B cell (primary cell): ENCODE results near the gene ANKRD11. TPM values are rescaled to one million over a fixed set of nuclear protein-coding genes. Genes with fewer than 3 reads are reported as not detected.

Experiments used
- ATAC-seq: fragments of 200-7000 bp; cut with Tn5 transposase; one replicate; pipeline ENCODE4 v1.10.0; 2021; ENCODE audit warnings: low read depth, mild to moderate bottlenecking, moderate number of reproducible peaks, moderate library complexity
- CTCF ChIA-PET: fragments of 350-600 bp; sonication (Branson Sonifier 250); formaldehyde crosslinking; loops from one replicate; lab custom pipeline; 2021; ENCODE audit warnings: antibody characterized with exemption, inconsistent platforms; lab: Charles Lee
- POLR2A ChIA-PET: fragments of 350-600 bp; sonication (Branson Sonifier 250); formaldehyde crosslinking; loops from one replicate; lab custom pipeline; 2021; ENCODE audit warnings: antibody characterized with exemption; lab: Charles Lee
- DNase-seq: peaks from one replicate; pipeline ENCODE4 v3.0.0; 2013
- H2AFZ ChIP-seq: 2 replicates; pipeline ENCODE4 v1.6.1; 2012; ENCODE audit warnings: mild to moderate bottlenecking, low read depth, low read length; ENCODE audit not compliant: insufficient read depth, poor library complexity, severe bottlenecking
- H3K27ac ChIP-seq, 2 donors: 1 replicate in 1 of 2; 2 replicates in 1 of 2; pipeline ENCODE4 v1.5.1; 2012 to 2013; ENCODE audit warnings: low read length in 2 of 2, mild to moderate bottlenecking in 2 of 2, moderate library complexity in 1 of 2
- H3K27me3 ChIP-seq, 4 experiments: fragments of 200-600 bp in 1 of 4; sonication (generic) in 1 of 4; replicated peaks in 1 of 4; 1 replicate in 2 of 4; 2 replicates in 2 of 4; pipeline versions ENCODE4 v1.6.1 to v1.7.0; 2013 to 2016; ENCODE audit warnings: low read length in 3 of 4, mild to moderate bottlenecking in 2 of 4, mixed read lengths in 1 of 4, moderate library complexity in 1 of 4; ENCODE audit not compliant: insufficient read depth in 4 of 4, control insufficient read depth in 3 of 4; ENCODE audit errors: control extremely low read depth in 1 of 4
- H3K36me3 ChIP-seq, 2 experiments: replicated peaks in 1 of 2; 1 replicate in 1 of 2; 2 replicates in 1 of 2; pipeline versions ENCODE4 v1.6.1 to v1.7.1; 2013; ENCODE audit warnings: low read length in 1 of 2; ENCODE audit not compliant: insufficient read depth in 2 of 2, control insufficient read depth in 1 of 2; ENCODE audit errors: control extremely low read depth in 1 of 2, extremely low read depth in 1 of 2
- H3K4me1 ChIP-seq, 2 donors: fragments of 200-600 bp in 1 of 2; sonication (generic) in 1 of 2; 1 replicate in 1 of 2; 2 replicates in 1 of 2; pipeline versions ENCODE4 v1.5.1 to v1.6.1; 2013 to 2017; ENCODE audit warnings: low read length in 2 of 2; ENCODE audit not compliant: control insufficient read depth in 2 of 2, insufficient read depth in 2 of 2
- H3K4me2 ChIP-seq: replicated peaks from 2 replicates; pipeline ENCODE3; 2012; ENCODE audit warnings: mild to moderate bottlenecking, low read depth, low read length; ENCODE audit not compliant: poor library complexity, severe bottlenecking
- H3K4me3 ChIP-seq, 5 experiments: fragments of 200-600 bp in 1 of 5; sonication (generic) in 1 of 5; 1 replicate in 3 of 5; 2 replicates in 2 of 5; pipeline versions ENCODE4 v1.5.1 to v1.7.0; 2011 to 2016; ENCODE audit warnings: low read length in 4 of 5, mild to moderate bottlenecking in 4 of 5, low read depth in 2 of 5, control low read depth in 1 of 5, moderate library complexity in 1 of 5; ENCODE audit not compliant: insufficient read depth in 1 of 5; ENCODE audit errors: control extremely low read depth in 1 of 5, extremely low read depth in 1 of 5
- H3K79me2 ChIP-seq: fragments of 200-600 bp; sonication (generic); one replicate; pipeline ENCODE4 v1.6.0; 2016; ENCODE audit warnings: low read length; ENCODE audit not compliant: control insufficient read depth, insufficient read depth
- H3K9ac ChIP-seq: fragments of 200-600 bp; sonication (generic); 2 replicates; pipeline ENCODE4 v1.6.1; 2017; ENCODE audit warnings: mild to moderate bottlenecking, low read length, moderate library complexity
- H3K9me3 ChIP-seq, 3 donors: one replicate each; pipeline versions ENCODE4 v1.6.1 to v1.7.1; 2013; ENCODE audit warnings: low read length in 2 of 3; ENCODE audit not compliant: control insufficient read depth in 2 of 3, insufficient read depth in 1 of 3; ENCODE audit errors: control extremely low read depth in 1 of 3
- H4K20me1 ChIP-seq: 2 replicates; pipeline ENCODE4 v1.6.0; 2012; ENCODE audit warnings: mild to moderate bottlenecking, low read length; ENCODE audit not compliant: insufficient read depth, control insufficient read depth, poor library complexity, severe bottlenecking
- H3K27ac Mint-ChIP-seq: one replicate; pipeline ENCODE4 v1.8.0; 2021; ENCODE audit warnings: mixed read lengths
- H3K27me3 Mint-ChIP-seq: one replicate; pipeline ENCODE4 v1.8.0; 2021; ENCODE audit warnings: mixed read lengths
- H3K4me1 Mint-ChIP-seq: one replicate; pipeline ENCODE4 v1.8.0; 2021; ENCODE audit warnings: mixed read lengths
- H3K4me3 Mint-ChIP-seq: one replicate; pipeline ENCODE4 v1.8.0; 2021; ENCODE audit warnings: mixed read lengths
- H3K9me3 Mint-ChIP-seq: one replicate; pipeline ENCODE4 v1.8.0; 2022; ENCODE audit warnings: mixed read lengths; ENCODE audit not compliant: insufficient read depth
- CTCF ChIP-seq: fragments of 200-600 bp; IDR thresholded peaks from one replicate; pipeline ENCODE4 v1.8.0; 2022; ENCODE audit warnings: antibody characterized with exemption, mild to moderate bottlenecking
- EZH2 ChIP-seq: IDR thresholded peaks from 2 replicates; pipeline ENCODE4 v1.6.1; 2012; ENCODE audit warnings: borderline replicate concordance, low read depth, mild to moderate bottlenecking, moderate library complexity, low read length; ENCODE audit not compliant: insufficient read depth, poor library complexity, severe bottlenecking
- WGBS: methylation state at CpG from one replicate; pipeline ENCODE4 v1.1.5; 2013; ENCODE audit warnings: missing lambda C conversion rate; ENCODE audit not compliant: insufficient coverage; 5-methylcytosine and 5-hydroxymethylcytosine counted together
- intact Hi-C: fragments of 100-400 bp; cut with micrococcal nuclease; formaldehyde crosslinking; loops from one replicate; pipeline ENCODE4 v1.10.0; 2022
- polyA plus RNA-seq: library from polyadenylated mRNA; depleted of rRNA; stranded (reverse); fragments of >200 nt; gene quantifications from 2 replicates; pipeline ENCODE4 v1.2.3, GENCODE V29; 2012
- total RNA-seq, 2 donors: library from RNA; stranded (reverse); fragments of 120-200 nt in 1 of 2; gene quantifications; 1 replicate in 1 of 2; 2 replicates in 1 of 2; pipeline versions ENCODE4 v1.2.3 to v1.2.4, GENCODE V29; 2013 to 2022

Gene ANKRD11
- total and polyA plus RNA-seq, 2 donors (not counting 1 experiment from before 2014, with no cell fraction given) = 67.9 to 314 TPM

GRCh38 chr16:89393738-89394406 is 96.5 kb downstream of the ANKRD11 start:
- Histone ChIP-seq H3K27me3 (no peaks in the 10 kb centered on the region), H3K4me3 (no peak overlapping the region), H3K4me1 (peaks cover 7 to 16% of the 10 kb centered on the region in 2 donors), H2AFZ (no peak overlapping the region), H3K9ac (no peak overlapping the region), H3K79me2 (peaks cover 94% of the 10 kb centered on the region), H3K9me3 (no peaks in the 10 kb centered on the region), H3K27ac (no peak overlapping the region), H4K20me1 (peaks cover 86% of the 10 kb centered on the region), H3K36me3 (peaks cover 0 to 17% of the 10 kb centered on the region in 2 experiments), H3K4me2 (no peak overlapping the region)
- DNase-seq (no peak), ATAC-seq (no peak)
- no peaks in the 10 kb centered on the region for H3K27me3 Mint-ChIP-seq
- peaks cover 53% of the 10 kb centered on the region for H3K4me1 Mint-ChIP-seq
- ChIA-PET POLR2A (interaction anchor here (0.7 kb wide), 2 partner anchors 15 to 721 kb away, joined by 3 to 4 read pairs; no protein-coding TSS in a partner anchor), CTCF (interaction anchor here (0.5 to 1.2 kb wide), 2 partner anchors 14 to 625 kb away, joined by 3 read pairs; no protein-coding TSS in a partner anchor)
- H3K4me3 Mint-ChIP-seq = no peak overlapping the region
- TF ChIP-seq CTCF = no peak
- no peak for TF ChIP-seq EZH2
- H3K27ac Mint-ChIP-seq = no peak overlapping the region
- 92% methylated on average over 14 of the region's 14 CpGs for WGBS
- intact Hi-C loops = no loop called here
- no peaks in the 10 kb centered on the region for H3K9me3 Mint-ChIP-seq
